IMR-90 (cell line): ENCODE results near the gene PDCD11. TPM values are rescaled to one million over a fixed set of nuclear protein-coding genes. Genes with fewer than 3 reads are reported as not detected.

Experiments
- ATAC-seq: fragments of 200-7000 bp; cut with Tn5 transposase; 2 replicates; pipeline ENCODE4 v1.9.1; 2020; ENCODE audit warnings: low read depth, mild to moderate bottlenecking, moderate library complexity
- BruUV-seq: library from RNA; stranded (reverse); fragments of 400-500 nt; replicated peaks from 2 replicates; lab custom pipeline; 2021; lab: Mats Ljungman, UMichigan
- CTCF ChIA-PET: fragments of 300-600 bp; formaldehyde crosslinking; extraction: SDS; loops from one replicate; lab custom pipeline; 2021; ENCODE audit warnings: antibody characterized with exemption; lab: Yijun Ruan, JAX
- POLR2A ChIA-PET: fragments of 300-600 bp; sonication (Branson Sonifier 250); formaldehyde crosslinking; loops from one replicate; lab custom pipeline; 2022; ENCODE audit warnings: antibody characterized with exemption; ENCODE audit not compliant: unreplicated experiment; lab: Charles Lee
- DNase-seq: peaks from one replicate; pipeline ENCODE4 v3.0.0; 2013
- H2AFZ ChIP-seq: replicated peaks from 2 replicates; pipeline ENCODE3; 2013; ENCODE audit warnings: low read length, mild to moderate bottlenecking; ENCODE audit not compliant: poor library complexity
- H2AK5ac ChIP-seq: 2 replicates; pipeline ENCODE4 v1.6.1; 2013; ENCODE audit warnings: low read depth, low read length, inconsistent platforms
- H2AK9ac ChIP-seq: replicated peaks from 2 replicates; pipeline ENCODE3; 2013; ENCODE audit warnings: mild to moderate bottlenecking, low read depth, low read length, moderate library complexity; ENCODE audit not compliant: poor library complexity
- H2BK120ac ChIP-seq: 2 replicates; pipeline ENCODE4 v1.6.1; 2013; ENCODE audit warnings: low read depth, low read length, inconsistent platforms
- H2BK15ac ChIP-seq: 3 replicates; pipeline ENCODE4 v1.6.1; 2013; ENCODE audit warnings: low read depth, low read length, inconsistent platforms
- H2BK20ac ChIP-seq: 2 replicates; pipeline ENCODE4 v1.6.1; 2013; ENCODE audit warnings: low read depth, mild to moderate bottlenecking, inconsistent platforms, low read length, moderate library complexity
- H2BK5ac ChIP-seq: 2 replicates; pipeline ENCODE4 v1.6.1; 2013; ENCODE audit warnings: mild to moderate bottlenecking, low read depth, low read length, inconsistent platforms; ENCODE audit not compliant: poor library complexity, severe bottlenecking
- H3K14ac ChIP-seq: replicated peaks from 2 replicates; pipeline ENCODE4 v1.6.1; 2013; ENCODE audit warnings: low read depth, low read length, inconsistent platforms
- H3K18ac ChIP-seq: 2 replicates; pipeline ENCODE4 v1.6.1; 2013; ENCODE audit warnings: low read depth, low read length, control low read depth
- H3K23ac ChIP-seq: 2 replicates; pipeline ENCODE4 v1.6.1; 2013; ENCODE audit warnings: low read depth, low read length, inconsistent platforms
- H3K27ac ChIP-seq: 2 replicates; pipeline ENCODE4 v1.5.1; 2013; ENCODE audit warnings: mild to moderate bottlenecking, control low read depth, low read length; ENCODE audit not compliant: insufficient read depth
- H3K27me3 ChIP-seq: 2 replicates; pipeline ENCODE4 v1.6.1; 2013; ENCODE audit warnings: low read length; ENCODE audit not compliant: control insufficient read depth, insufficient read depth
- H3K36me3 ChIP-seq: 2 replicates; pipeline ENCODE4 v1.6.1; 2013; ENCODE audit warnings: low read length, mixed read lengths; ENCODE audit not compliant: control insufficient read depth, insufficient read depth
- H3K4ac ChIP-seq: 2 replicates; pipeline ENCODE4 v1.6.1; 2013; ENCODE audit warnings: low read depth, low read length, inconsistent platforms
- H3K4me1 ChIP-seq: 2 replicates; pipeline ENCODE4 v1.6.1; 2013; ENCODE audit warnings: low read length, mixed read lengths; ENCODE audit not compliant: control insufficient read depth, insufficient read depth
- H3K4me2 ChIP-seq: 2 replicates; pipeline ENCODE4 v1.6.1; 2013; ENCODE audit warnings: low read depth, mild to moderate bottlenecking, control low read depth, low read length, moderate library complexity
- H3K4me3 ChIP-seq: 2 replicates; pipeline ENCODE4 v1.5.1; 2013; ENCODE audit warnings: low read depth, mild to moderate bottlenecking, control low read depth, low read length, moderate library complexity; ENCODE audit not compliant: insufficient read depth
- H3K56ac ChIP-seq: 2 replicates; pipeline ENCODE4 v1.6.1; 2013; ENCODE audit warnings: low read length, inconsistent platforms; ENCODE audit not compliant: insufficient read depth; ENCODE audit errors: extremely low read depth
- H3K79me1 ChIP-seq, 2 experiments: 2 replicates each; pipeline ENCODE4 v1.6.1; 2013; ENCODE audit warnings: low read length in 2 of 2, inconsistent platforms in 1 of 2, low read depth in 1 of 2
- H3K9ac ChIP-seq: 2 replicates; pipeline ENCODE4 v1.6.1; 2013; ENCODE audit warnings: low read depth, low read length, control low read depth
- H3K9me1 ChIP-seq: 2 replicates; pipeline ENCODE4 v1.6.1; 2013; ENCODE audit warnings: low read length, inconsistent platforms; ENCODE audit not compliant: insufficient read depth
- H3K9me3 ChIP-seq: 2 replicates; pipeline ENCODE4 v1.6.1; 2013; ENCODE audit warnings: low read length; ENCODE audit not compliant: control insufficient read depth, insufficient read depth
- H4K20me1 ChIP-seq: 2 replicates; pipeline ENCODE4 v1.6.1; 2013; ENCODE audit warnings: low read length, inconsistent platforms; ENCODE audit not compliant: insufficient read depth
- H4K5ac ChIP-seq: 2 replicates; pipeline ENCODE4 v1.6.1; 2013; ENCODE audit warnings: mild to moderate bottlenecking, low read depth, low read length, control low read depth
- H4K8ac ChIP-seq, 2 experiments: 2 replicates each; pipeline ENCODE4 v1.6.1; 2013; ENCODE audit warnings: low read depth in 2 of 2, low read length in 2 of 2, control low read depth in 1 of 2, inconsistent platforms in 1 of 2
- H4K91ac ChIP-seq: 2 replicates; pipeline ENCODE4 v1.6.1; 2013; ENCODE audit warnings: low read depth, low read length, inconsistent platforms; ENCODE audit not compliant: insufficient read depth
- BHLHE40 ChIP-seq: fragments of 150-350 bp; IDR thresholded peaks from 2 replicates; pipeline ENCODE4 v1.6.1; 2016; ENCODE audit warnings: mild to moderate bottlenecking, low read depth, low read length
- CEBPB ChIP-seq: IDR thresholded peaks from 2 replicates; pipeline ENCODE4 v1.6.1; 2012; ENCODE audit warnings: low read depth, low read length, improper control_type of control experiment
- CHD1 ChIP-seq: IDR thresholded peaks from 2 replicates; pipeline ENCODE4 v1.6.1; 2012; ENCODE audit warnings: low read depth, low read length, improper control_type of control experiment
- CTCF ChIP-seq: conservative IDR thresholded peaks from 2 replicates; pipeline ENCODE4 v1.5.1; 2012; ENCODE audit warnings: mild to moderate bottlenecking, low read depth, low read length, improper control_type of control experiment
- ELK1 ChIP-seq: fragments of 150-350 bp; IDR thresholded peaks from 2 replicates; pipeline ENCODE4 v1.6.1; 2016; ENCODE audit warnings: low read depth, mild to moderate bottlenecking, low read length, moderate library complexity, borderline replicate concordance
- FOS ChIP-seq: fragments of 150-350 bp; IDR thresholded peaks from 2 replicates; pipeline ENCODE4 v1.6.1; 2016; ENCODE audit warnings: low read depth, low read length
- MAFK ChIP-seq: IDR thresholded peaks from 2 replicates; pipeline ENCODE4 v1.6.1; 2012; ENCODE audit warnings: low read depth, low read length, improper control_type of control experiment
- MAZ ChIP-seq: IDR thresholded peaks from 2 replicates; pipeline ENCODE4 v1.6.1; 2012; ENCODE audit warnings: low read depth, mild to moderate bottlenecking, low read length, improper control_type of control experiment, moderate library complexity, borderline replicate concordance
- MXI1 ChIP-seq: IDR thresholded peaks from 2 replicates; pipeline ENCODE4 v1.6.1; 2012; ENCODE audit warnings: low read depth, mild to moderate bottlenecking, low read length, moderate library complexity, borderline replicate concordance
- NFE2L2 ChIP-seq: fragments of 150-350 bp; IDR thresholded peaks from 2 replicates; pipeline ENCODE4 v1.6.1; 2016; ENCODE audit warnings: low read depth, mild to moderate bottlenecking, low read length
- POLR2A ChIP-seq: IDR thresholded peaks from 2 replicates; pipeline ENCODE4 v1.6.1; 2012; ENCODE audit warnings: mild to moderate bottlenecking, low read depth, low read length
- RAD21 ChIP-seq: IDR thresholded peaks from 2 replicates; pipeline ENCODE4 v1.6.1; 2012; ENCODE audit warnings: low read length, improper control_type of control experiment
- RFX5 ChIP-seq: IDR thresholded peaks from 2 replicates; pipeline ENCODE4 v1.8.0; 2012; ENCODE audit warnings: low read depth, mild to moderate bottlenecking, low read length, moderate library complexity
- USF2 ChIP-seq: fragments of 150-350 bp; IDR thresholded peaks from 2 replicates; pipeline ENCODE4 v1.6.1; 2017; ENCODE audit warnings: mild to moderate bottlenecking, antibody characterized with exemption, low read length, low read depth
- WGBS, 2 experiments: methylation state at CpG; one replicate each; pipeline versions ENCODE4 v1.1.5 to v1.1.7; 2013; ENCODE audit warnings: missing lambda C conversion rate in 2 of 2; ENCODE audit not compliant: insufficient read length in 1 of 2; ENCODE audit errors: extremely low coverage in 2 of 2; 5-methylcytosine and 5-hydroxymethylcytosine counted together
- dilution Hi-C: fragments of 300-500 bp; cut with HindIII; formaldehyde crosslinking; loops from one replicate; pipeline ENCODE4 v1.14.3; 2018; ENCODE audit warnings: low sequenced_read_pairs; ENCODE audit not compliant: unreplicated experiment
- in situ Hi-C: fragments of 300-500 bp; cut with MboI; formaldehyde crosslinking; loops from 3 replicates; pipeline ENCODE4 v1.14.3; 2019; ENCODE audit warnings: low sequenced_read_pairs, inconsistent platforms, mixed read lengths
- intact Hi-C: fragments of 100-400 bp; cut with micrococcal nuclease; formaldehyde crosslinking; loops from 2 replicates; pipeline ENCODE4 v1.10.0; 2022
- polyA plus RNA-seq, 3 experiments: library from polyadenylated mRNA; depleted of rRNA; stranded (reverse); fragments of >200 nt; gene quantifications; 2 replicates each; pipeline ENCODE4 v1.2.3, GENCODE V29; 2012; ENCODE audit warnings: low replicate concordance in 1 of 3
- total RNA-seq: library from RNA; depleted of rRNA; stranded (reverse); fragments of >200 nt; gene quantifications from 2 replicates; pipeline ENCODE4 v1.2.3, GENCODE V29; 2012

Gene PDCD11
- total and polyA plus RNA-seq, 2 of the 4 experiments (the other 2 are of a cell fraction), result 20.4 to 56.8 TPM

GRCh38 chr10:103443475-103444185 is 47.2 kb downstream of the PDCD11 start:
- ChIA-PET POLR2A (no interaction called here), CTCF (no interaction called here)
- Histone ChIP-seq H4K91ac (no peak overlapping the region), H4K20me1 (peaks cover 5% of the 10 kb centered on the region; the same call in 1 of the 2 replicates), H3K36me3 (peaks cover 74% of the 10 kb centered on the region), H3K79me1 (peaks cover 0 to 12% of the 10 kb centered on the region in 2 experiments; a peak in 2 of 4 replicates), H2AFZ (no peak overlapping the region), H3K18ac (no peak overlapping the region), H2AK9ac (no peak overlapping the region), H3K14ac (no peak overlapping the region), H4K5ac (no peak overlapping the region), H3K4me3 (no peak overlapping the region), H3K4ac (no peak overlapping the region), H2BK120ac (no peak overlapping the region), H2BK15ac (no peak overlapping the region), H3K4me1 (no peaks in the 10 kb centered on the region; the same call in 1 of the 2 replicates), H3K4me2 (no peak overlapping the region), H2AK5ac (no peak overlapping the region), H3K9me1 (peaks cover 2% of the 10 kb centered on the region; the same call in 1 of the 2 replicates), H3K23ac (no peak overlapping the region), H4K8ac (no peak overlapping the region), H2BK20ac (no peak overlapping the region), H3K27me3 (no peaks in the 10 kb centered on the region), H3K9ac (no peak overlapping the region), H3K56ac (no peak overlapping the region), H3K9me3 (no peaks in the 10 kb centered on the region), H2BK5ac (no peak overlapping the region), H3K27ac (no peak overlapping the region)
- in situ Hi-C loops, result no loop called here
- no peak for DNase-seq
- dilution Hi-C loops, result no loop called here
- whole genome bisulfite sequencing, 2 experiments, result 97% methylated on average over 12 of the region's 23 CpGs; no CpG with 5 or more reads in 1 of the 2 experiments
- ATAC-seq, result no peak
- intact Hi-C loops, result no loop called here
- TF ChIP-seq ELK1 (no peak), NFE2L2 (no peak), CHD1 (no peak), MAFK (no peak), POLR2A (no peak), FOS (no peak), RAD21 (no peak), RFX5 (no peak), MAZ (no peak), CEBPB (no peak), CTCF (no peak), MXI1 (no peak), BHLHE40 (no peak), USF2 (no peak)
- no TSS peak for BruUV-seq
